ENCODE measurements around the gene FAM98B. TPM values are rescaled to one million over a fixed set of nuclear protein-coding genes. Genes with fewer than 3 reads are reported as not detected.

The FAM98B gene
- total and polyA plus RNA-seq, 12 donors: 6.2 to 30.6 (median 23.2) TPM

DNA sequence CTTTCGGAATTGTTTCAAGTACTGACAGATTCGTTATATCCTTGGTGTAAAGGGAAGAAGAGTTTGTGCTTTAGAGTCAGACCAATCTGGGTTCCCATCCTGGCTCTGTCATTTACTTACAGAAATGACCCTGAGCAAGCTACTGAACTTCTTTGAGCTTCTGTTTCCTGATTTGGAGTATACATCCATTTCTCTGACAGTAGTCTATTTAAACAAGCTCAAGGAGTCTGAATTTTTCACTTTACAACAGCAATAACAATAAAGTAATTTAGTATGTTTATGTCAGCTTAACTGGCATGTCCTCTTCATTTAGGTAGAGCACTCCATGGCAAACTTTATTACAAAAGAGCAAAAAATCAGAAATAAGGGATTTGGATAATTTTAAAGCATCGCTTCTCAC is 27.8 kb downstream of the FAM98B start:
- ATAC-seq (no peak), DNase-seq (no peak)
- TF ChIP-seq, protein P1, sequence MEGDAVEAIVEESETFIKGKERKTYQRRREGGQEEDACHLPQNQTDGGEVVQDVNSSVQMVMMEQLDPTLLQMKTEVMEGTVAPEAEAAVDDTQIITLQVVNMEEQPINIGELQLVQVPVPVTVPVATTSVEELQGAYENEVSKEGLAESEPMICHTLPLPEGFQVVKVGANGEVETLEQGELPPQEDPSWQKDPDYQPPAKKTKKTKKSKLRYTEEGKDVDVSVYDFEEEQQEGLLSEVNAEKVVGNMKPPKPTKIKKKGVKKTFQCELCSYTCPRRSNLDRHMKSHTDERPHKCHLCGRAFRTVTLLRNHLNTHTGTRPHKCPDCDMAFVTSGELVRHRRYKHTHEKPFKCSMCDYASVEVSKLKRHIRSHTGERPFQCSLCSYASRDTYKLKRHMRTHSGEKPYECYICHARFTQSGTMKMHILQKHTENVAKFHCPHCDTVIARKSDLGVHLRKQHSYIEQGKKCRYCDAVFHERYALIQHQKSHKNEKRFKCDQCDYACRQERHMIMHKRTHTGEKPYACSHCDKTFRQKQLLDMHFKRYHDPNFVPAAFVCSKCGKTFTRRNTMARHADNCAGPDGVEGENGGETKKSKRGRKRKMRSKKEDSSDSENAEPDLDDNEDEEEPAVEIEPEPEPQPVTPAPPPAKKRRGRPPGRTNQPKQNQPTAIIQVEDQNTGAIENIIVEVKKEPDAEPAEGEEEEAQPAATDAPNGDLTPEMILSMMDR (IDR thresholded peaks at IDR 0.05): no peak
- Histone ChIP-seq H3K27ac (no peak overlapping the region), H3K4me3 (no peak overlapping the region), H3K9me3 (no peaks in the 10 kb centered on the region), H3K4me1 (peaks cover 0 to 9% (median 0%) of the 10 kb centered on the region in 9 donors), H3K27me3 (no peaks in the 10 kb centered on the region), H3K36me3 (peaks cover 0 to 73% (median 14%) of the 10 kb centered on the region in 9 donors)
- WGBS, 2 donors: 98 to 99% methylated on average over 3 of the region's 3 CpGs
- intact Hi-C loops (cut with DNase I): no loop called here

DNA sequence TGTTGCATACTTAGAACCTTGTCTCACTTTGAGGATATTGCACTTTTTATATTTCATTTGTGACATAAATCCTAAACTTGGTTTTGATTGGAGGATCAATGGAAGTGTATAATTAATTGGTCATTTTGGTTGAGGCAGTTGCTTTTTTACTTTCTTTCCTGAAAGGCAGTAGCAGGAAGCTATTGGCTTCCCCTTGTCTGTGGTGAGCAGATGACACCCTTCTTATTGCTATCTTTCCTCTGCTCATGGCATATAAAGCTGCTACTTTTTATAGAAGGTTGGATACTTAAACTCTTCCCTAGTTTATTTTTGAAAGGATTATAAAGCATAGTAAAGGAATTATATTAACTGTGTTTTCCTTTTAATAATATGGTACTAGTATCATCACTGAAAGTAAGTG is 28.6 kb downstream of the FAM98B start:
- Histone ChIP-seq H3K36me3 (peaks cover 0 to 73% (median 5%) of the 10 kb centered on the region in 9 donors), H3K9me3 (no peaks in the 10 kb centered on the region), H3K4me1 (peaks cover 0 to 9% (median 0%) of the 10 kb centered on the region in 9 donors), H3K27ac (no peak overlapping the region), H3K4me3 (no peak overlapping the region), H3K27me3 (no peaks in the 10 kb centered on the region)
- ATAC-seq (no peak), DNase-seq (no peak)
- TF ChIP-seq, protein P1 (IDR thresholded peaks at IDR 0.05): no peak
- intact Hi-C loops (cut with DNase I): no loop called here

DNA sequence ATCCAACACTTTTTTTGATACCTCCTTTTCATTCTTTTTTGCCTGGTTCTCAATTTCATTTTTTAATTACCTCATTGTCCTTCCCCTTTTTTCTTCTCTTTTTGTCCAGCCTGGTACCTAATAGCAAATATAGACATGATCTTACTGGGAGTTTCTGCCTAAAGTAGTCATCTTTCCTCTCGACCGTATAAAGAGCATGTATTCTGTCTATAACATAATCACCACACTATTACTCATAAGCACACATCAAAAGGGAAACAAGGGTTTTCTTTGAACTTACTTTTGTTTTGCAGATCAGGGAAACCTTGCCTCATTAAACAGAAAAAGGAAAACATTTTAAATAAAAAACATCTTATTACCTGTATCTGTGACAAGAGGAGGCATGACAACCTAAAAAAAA is 33.0 kb downstream of the FAM98B start:
- TF ChIP-seq, protein P1 (IDR thresholded peaks at IDR 0.05): no peak
- intact Hi-C loops (cut with DNase I): no loop called here
- DNase-seq (no peak), ATAC-seq (no peak)
- Histone ChIP-seq H3K4me3 (no peak overlapping the region), H3K9me3 (no peaks in the 10 kb centered on the region), H3K27me3 (no peaks in the 10 kb centered on the region), H3K4me1 (no peaks in the 10 kb centered on the region), H3K27ac (no peak overlapping the region), H3K36me3 (peaks cover 0 to 62% (median 6%) of the 10 kb centered on the region in 9 donors)
- WGBS, 2 donors: 84 to 88% methylated on average over 2 of the region's 2 CpGs

DNA sequence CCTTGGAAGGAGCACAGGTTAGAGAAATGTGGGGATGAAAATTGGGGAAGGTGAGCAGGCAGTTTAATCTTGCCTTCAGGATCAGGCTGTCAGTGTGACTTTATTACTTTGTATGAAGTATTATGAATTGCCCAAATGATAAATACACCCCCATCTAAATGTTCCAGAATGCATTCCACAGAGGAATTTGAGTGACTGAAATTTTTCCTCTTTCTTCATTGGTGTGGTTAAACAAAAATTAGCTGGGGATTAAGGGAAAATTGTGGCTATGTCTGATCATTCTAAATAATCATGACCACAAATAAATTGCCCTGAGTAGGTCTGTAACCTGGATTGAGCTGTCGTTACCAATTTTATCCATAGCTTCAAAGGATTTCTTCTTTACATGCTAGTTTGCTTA is 33.5 kb downstream of the FAM98B start:
- Histone ChIP-seq H3K4me1 (no peaks in the 10 kb centered on the region), H3K27me3 (no peaks in the 10 kb centered on the region), H3K36me3 (peaks cover 0 to 60% (median 6%) of the 10 kb centered on the region in 9 donors), H3K9me3 (no peaks in the 10 kb centered on the region), H3K27ac (no peak overlapping the region), H3K4me3 (no peak overlapping the region)
- intact Hi-C loops (cut with DNase I): no loop called here
- TF ChIP-seq, protein P1 (IDR thresholded peaks at IDR 0.05): no peak
- DNase-seq (no peak), ATAC-seq (no peak)
- WGBS, 2 donors: 98 to 100% methylated on average over 1 of the region's 1 CpG
